Ovary (tissue), 9 donors: ENCODE results near the gene GNRHR. TPM values are rescaled to one million over a fixed set of nuclear protein-coding genes. Genes with fewer than 3 reads are reported as not detected.

Source experiments
- DNase-seq, 5 donors: peaks; one replicate each; pipeline ENCODE4 v3.0.0-alpha.2; 2019 to 2020
- H3K27ac ChIP-seq, 2 donors: fragments of 200-600 bp; one replicate each; pipeline versions ENCODE4 v1.5.1 to v1.8.0; 2019 to 2022
- H3K27me3 ChIP-seq: fragments of 200-600 bp; one replicate; pipeline ENCODE4 v1.8.0; 2022
- H3K36me3 ChIP-seq: fragments of 200-600 bp; sonication (generic); one replicate; pipeline ENCODE4 v1.5.1; 2019
- H3K4me1 ChIP-seq: one replicate; pipeline ENCODE4 v1.8.1; 2013; ENCODE audit warnings: mild to moderate bottlenecking, moderate library complexity; ENCODE audit not compliant: insufficient read depth
- H3K4me3 ChIP-seq: fragments of 200-600 bp; sonication (generic); one replicate; pipeline ENCODE4 v1.5.1; 2017
- H3K9me3 ChIP-seq, 2 donors: fragments of 200-600 bp in 1 of 2; sonication (generic) in 1 of 2; one replicate each; pipeline versions ENCODE4 v1.5.1 to v1.8.1; 2013 to 2019; ENCODE audit warnings: mild to moderate bottlenecking in 1 of 2, moderate library complexity in 1 of 2
- EP300 ChIP-seq: sonication (generic); formaldehyde crosslinking; IDR thresholded peaks from one replicate; pipeline ENCODE4 v1.6.1; 2017; ENCODE audit warnings: antibody characterized with exemption
- POLR2A ChIP-seq: fragments of 450-650 bp; IDR thresholded peaks from one replicate; pipeline ENCODE4 v1.6.1; 2017; ENCODE audit warnings: antibody characterized with exemption, mild to moderate bottlenecking, moderate library complexity
- WGBS, 3 donors: extraction: QIAGEN DNeasy Blood & Tissue Kit in 1 of 3; methylation state at CpG; one replicate each; pipeline versions ENCODE4 v1.1.5 to v1.1.7; 2013 to 2017; 5-methylcytosine and 5-hydroxymethylcytosine counted together
- intact Hi-C, 4 donors: fragments of 100-400 bp; cut with DNase I; formaldehyde crosslinking; loops; one replicate each; pipeline versions ENCODE4 v1.11.0 to v1.15.1; 2022 to 2023
- polyA plus RNA-seq, 2 donors: library from polyadenylated mRNA; stranded (reverse); fragments of 200-250 nt in 1 of 2; fragments of 350-450 nt in 1 of 2; fragmentation: Illumina TruSeq in 1 of 2; extraction: RNeasy Lipid Tissue Mini Kit (QIAGEN cat#74804) in 1 of 2; gene quantifications; one replicate each; pipeline ENCODE4 v1.2.3, GENCODE V29; 2013 to 2014
- total RNA-seq, 7 donors: library from RNA; depleted of rRNA in 2 of 7; stranded (reverse); fragments of >200 nt in 2 of 7; fragmentation: NEBNext Ultra II Directional in 3 of 7; extraction: Animal tissue kit (Norgen Biotek cat#: 25700) in 3 of 7; gene quantifications; one replicate each; pipeline versions ENCODE4 v1.1.0 to v1.2.4, GENCODE V29; 2016 to 2023
- TF ChIP-seq, protein P1 (sequence below), 3 donors: fragments of 450-650 bp in 2 of 3; fragments of 200-600 bp in 1 of 3; IDR thresholded peaks; one replicate each; pipeline versions ENCODE4 v1.5.1 to v1.8.0; 2016 to 2022; ENCODE audit warnings: antibody characterized with exemption in 3 of 3, mild to moderate bottlenecking in 1 of 3
- donor health status: DM: no; HTN: no; CAD: no; lungs with moderate emphysema.
- donor health status: DM: no; HTN: no; CAD: no.
- donor health status: Bipolar disorder and iron deficiency.
- donor health status: DM: yes; HTN: yes; CAD: no.
- donor health status: DM: no; HTN: no; CAD: no.
- donor health status: DM: yes; HTN: yes; CAD: no.

Gene GNRHR
- total and polyA plus RNA-seq, 9 donors, result 0.10 to 0.15 (median 0.11) TPM; not detected in 6

DNA sequence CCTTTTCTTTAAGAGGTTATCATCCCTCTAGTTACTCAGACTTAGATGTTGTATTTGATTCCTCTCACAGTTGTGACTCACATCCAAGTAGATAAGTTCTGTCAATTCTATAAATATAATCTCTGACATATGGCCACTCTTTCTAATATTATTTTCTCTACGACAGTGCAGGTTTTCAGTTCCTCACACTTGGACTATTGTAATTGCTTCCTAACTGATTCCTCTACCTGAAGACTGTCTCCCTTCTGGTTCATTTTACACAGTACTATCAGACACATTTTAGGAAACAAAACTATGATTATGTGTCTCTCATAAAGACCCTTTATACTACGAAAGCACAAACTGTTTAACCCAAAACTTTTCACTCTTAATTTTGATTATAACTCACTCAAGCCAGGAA lies 31.3 kb upstream of the GNRHR start:
- Histone ChIP-seq H3K9me3 (no peaks in the 10 kb centered on the region), H3K36me3 (no peaks in the 10 kb centered on the region), H3K4me3 (no peak overlapping the region), H3K27me3 (no peaks in the 10 kb centered on the region), H3K27ac (no peak overlapping the region), H3K4me1 (peaks cover 2% of the 10 kb centered on the region)
- intact Hi-C loops, result no loop called here
- 24 to 35% (median 30%) methylated on average over 2 of the region's 2 CpGs for WGBS, 3 donors
- no peak for TF ChIP-seq POLR2A
- TF ChIP-seq, protein P1, sequence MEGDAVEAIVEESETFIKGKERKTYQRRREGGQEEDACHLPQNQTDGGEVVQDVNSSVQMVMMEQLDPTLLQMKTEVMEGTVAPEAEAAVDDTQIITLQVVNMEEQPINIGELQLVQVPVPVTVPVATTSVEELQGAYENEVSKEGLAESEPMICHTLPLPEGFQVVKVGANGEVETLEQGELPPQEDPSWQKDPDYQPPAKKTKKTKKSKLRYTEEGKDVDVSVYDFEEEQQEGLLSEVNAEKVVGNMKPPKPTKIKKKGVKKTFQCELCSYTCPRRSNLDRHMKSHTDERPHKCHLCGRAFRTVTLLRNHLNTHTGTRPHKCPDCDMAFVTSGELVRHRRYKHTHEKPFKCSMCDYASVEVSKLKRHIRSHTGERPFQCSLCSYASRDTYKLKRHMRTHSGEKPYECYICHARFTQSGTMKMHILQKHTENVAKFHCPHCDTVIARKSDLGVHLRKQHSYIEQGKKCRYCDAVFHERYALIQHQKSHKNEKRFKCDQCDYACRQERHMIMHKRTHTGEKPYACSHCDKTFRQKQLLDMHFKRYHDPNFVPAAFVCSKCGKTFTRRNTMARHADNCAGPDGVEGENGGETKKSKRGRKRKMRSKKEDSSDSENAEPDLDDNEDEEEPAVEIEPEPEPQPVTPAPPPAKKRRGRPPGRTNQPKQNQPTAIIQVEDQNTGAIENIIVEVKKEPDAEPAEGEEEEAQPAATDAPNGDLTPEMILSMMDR (IDR thresholded peaks at IDR 0.05), result no peak
- TF ChIP-seq EP300, result no peak
- DNase-seq, result no peak

DNA sequence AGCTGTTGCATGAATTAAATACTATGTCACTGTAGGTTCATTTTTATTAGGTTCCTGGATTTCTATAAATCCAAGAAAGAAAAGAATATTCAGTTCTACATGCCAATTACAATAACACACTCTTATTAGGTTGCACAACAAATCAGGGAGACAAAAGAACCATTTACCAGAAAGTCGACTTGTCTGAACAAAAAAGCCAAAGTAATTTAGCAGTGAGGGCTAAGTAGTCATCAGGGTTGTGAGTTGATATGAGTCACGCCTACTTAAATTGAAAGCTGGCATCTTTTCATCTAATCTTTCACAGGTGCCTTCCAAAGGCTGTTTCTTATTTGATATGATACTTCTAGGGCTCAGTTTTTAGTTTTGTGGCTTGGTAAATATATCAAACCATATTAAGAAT lies 25.4 kb upstream of the GNRHR start:
- intact Hi-C loops, result no loop called here
- DNase-seq, result no peak
- H3K36me3 ChIP-seq, result no peaks in the 10 kb centered on the region
- no peak overlapping the region for H3K4me3 ChIP-seq
- no peaks in the 10 kb centered on the region for H3K4me1 ChIP-seq
- WGBS, 3 donors, result 88 to 95% (median 92%) methylated on average over 2 of the region's 2 CpGs
- TF ChIP-seq POLR2A (no peak), EP300 (no peak)
- TF ChIP-seq, protein P1 (IDR thresholded peaks at IDR 0.05), result no peak
- H3K27ac ChIP-seq, result no peak overlapping the region
- H3K9me3 ChIP-seq, result no peaks in the 10 kb centered on the region
- H3K27me3 ChIP-seq, result no peaks in the 10 kb centered on the region

DNA sequence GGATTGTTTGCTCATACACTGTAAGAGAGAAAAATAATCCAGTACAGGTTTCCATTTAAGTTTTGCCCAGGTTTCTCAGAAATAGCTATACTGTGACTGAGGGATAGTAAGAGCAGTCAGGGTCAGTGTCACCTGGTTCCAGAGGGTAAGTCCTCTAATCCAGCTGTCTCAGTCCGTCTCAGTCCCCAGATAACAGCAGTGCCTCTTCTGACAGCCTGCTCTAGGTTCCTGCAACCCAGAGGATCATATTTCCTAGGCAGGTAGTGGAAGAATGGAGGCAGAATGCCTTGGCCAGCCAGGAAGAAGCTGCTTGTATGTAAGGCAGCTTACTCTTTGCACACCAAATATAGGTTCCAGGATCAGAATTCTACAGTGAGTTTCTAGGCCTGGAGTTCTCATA lies 22.6 kb upstream of the GNRHR start:
- H3K4me3 ChIP-seq, result no peak overlapping the region
- H3K4me1 ChIP-seq, result no peaks in the 10 kb centered on the region
- no peaks in the 10 kb centered on the region for H3K9me3 ChIP-seq
- H3K27me3 ChIP-seq, result no peaks in the 10 kb centered on the region
- DNase-seq, result no peak
- WGBS, 3 donors, result 69 to 88% (median 86%) methylated on average over 1 of the region's 1 CpG
- TF ChIP-seq, protein P1 (IDR thresholded peaks at IDR 0.05), result no peak
- TF ChIP-seq POLR2A (no peak), EP300 (no peak)
- H3K36me3 ChIP-seq, result no peaks in the 10 kb centered on the region
- H3K27ac ChIP-seq, result no peak overlapping the region
- intact Hi-C loops, result no loop called here

DNA sequence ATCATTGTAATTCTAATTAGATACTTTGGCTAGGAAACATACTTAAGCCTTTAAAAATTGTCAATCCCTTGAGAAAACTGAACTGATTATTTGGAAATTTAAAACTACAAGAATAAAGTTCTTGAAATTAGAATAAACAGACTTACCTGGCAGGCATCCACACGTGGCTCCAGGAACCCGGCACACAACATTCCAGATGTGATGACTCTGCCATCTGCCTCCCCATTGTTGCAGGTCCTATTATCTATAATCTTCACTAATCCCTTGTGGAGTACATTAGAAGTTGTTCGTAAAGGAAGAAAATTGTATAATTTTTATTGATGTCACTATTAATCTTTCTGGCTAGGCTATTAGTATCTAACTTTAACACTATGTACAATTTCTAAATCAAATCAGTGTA lies 16.2 kb upstream of the GNRHR start:
- Histone ChIP-seq H3K27me3 (no peaks in the 10 kb centered on the region), H3K4me3 (no peak overlapping the region), H3K27ac (no peak overlapping the region), H3K36me3 (no peaks in the 10 kb centered on the region), H3K9me3 (no peaks in the 10 kb centered on the region), H3K4me1 (no peaks in the 10 kb centered on the region)
- 61 to 68% (median 63%) methylated on average over 3 of the region's 3 CpGs for WGBS, 3 donors
- TF ChIP-seq EP300 (no peak), POLR2A (no peak)
- TF ChIP-seq, protein P1 (IDR thresholded peaks at IDR 0.05), result no peak
- no peak for DNase-seq
- intact Hi-C loops, result no loop called here

DNA sequence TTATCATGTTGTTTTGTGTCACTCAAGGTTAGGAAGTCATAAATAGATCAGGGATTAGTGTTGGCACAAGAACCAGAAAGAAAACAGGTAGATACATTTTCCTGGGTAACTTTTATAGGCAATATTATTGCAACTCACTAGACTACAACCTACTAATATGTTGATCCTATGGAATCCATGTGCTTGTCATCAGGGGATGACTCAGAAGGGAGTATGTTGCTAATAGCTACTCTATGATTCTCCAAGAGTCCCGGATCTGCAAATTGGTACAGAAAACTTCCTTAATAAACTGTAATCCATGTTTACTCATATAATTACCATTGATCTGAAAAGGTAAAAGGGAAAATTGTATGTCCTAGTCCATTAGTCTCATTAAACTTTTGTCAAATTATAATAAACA lies 11.7 kb upstream of the GNRHR start:
- no peak for TF ChIP-seq EP300
- TF ChIP-seq, protein P1 (IDR thresholded peaks at IDR 0.05), result no peak
- TF ChIP-seq POLR2A, result no peak
- no peaks in the 10 kb centered on the region for H3K9me3 ChIP-seq
- H3K36me3 ChIP-seq, result no peaks in the 10 kb centered on the region
- no peaks in the 10 kb centered on the region for H3K27me3 ChIP-seq
- intact Hi-C loops, result no loop called here
- H3K27ac ChIP-seq, result no peak overlapping the region
- DNase-seq, result no peak
- WGBS, 3 donors, result 82 to 89% (median 86%) methylated on average over 1 of the region's 1 CpG
- H3K4me3 ChIP-seq, result no peak overlapping the region
- no peaks in the 10 kb centered on the region for H3K4me1 ChIP-seq
